M059J (cell line): ENCODE data around the gene TSPYL1. TPM values are rescaled to one million over a fixed set of nuclear protein-coding genes. Genes with fewer than 3 reads are reported as not detected.
A peak's percentile ranks its signal among the peaks of the same experiment; 100 is the strongest.

Source experiments
- DNase-seq: peaks from one replicate; pipeline ENCODE4 v3.0.0-alpha.2; 2012; ENCODE audit warnings: low read depth
- total RNA-seq: library from RNA; depleted of rRNA; stranded (reverse); fragments of >200 nt; shearing (Covaris generic); gene quantifications from 2 replicates; pipeline ENCODE4 v1.2.3, GENCODE V29; 2014

The TSPYL1 gene
- total RNA-seq, 1 experiment from 2014 or later: 42.3 TPM

DNA sequence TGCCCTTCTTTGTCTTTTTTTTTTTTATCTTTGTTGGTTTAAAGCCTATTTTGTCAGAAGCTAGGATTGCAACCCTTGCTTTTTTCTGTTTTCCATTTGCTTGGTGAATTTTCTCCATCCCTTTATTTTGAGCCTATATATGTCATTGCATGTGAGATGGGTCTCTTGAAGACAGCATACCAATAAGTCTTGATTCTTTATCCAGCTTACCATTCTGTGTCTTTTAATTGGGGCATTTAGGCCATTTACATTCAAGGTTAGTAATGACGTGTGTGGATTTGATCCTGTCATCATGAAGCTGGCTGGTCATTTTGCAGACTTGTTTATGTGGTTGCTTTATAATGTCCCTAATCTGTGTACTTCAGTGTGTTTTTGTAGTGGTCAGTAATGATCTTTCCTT, 16.4 kb downstream of the TSPYL1 start:
- DNase-seq: no peak

DNA sequence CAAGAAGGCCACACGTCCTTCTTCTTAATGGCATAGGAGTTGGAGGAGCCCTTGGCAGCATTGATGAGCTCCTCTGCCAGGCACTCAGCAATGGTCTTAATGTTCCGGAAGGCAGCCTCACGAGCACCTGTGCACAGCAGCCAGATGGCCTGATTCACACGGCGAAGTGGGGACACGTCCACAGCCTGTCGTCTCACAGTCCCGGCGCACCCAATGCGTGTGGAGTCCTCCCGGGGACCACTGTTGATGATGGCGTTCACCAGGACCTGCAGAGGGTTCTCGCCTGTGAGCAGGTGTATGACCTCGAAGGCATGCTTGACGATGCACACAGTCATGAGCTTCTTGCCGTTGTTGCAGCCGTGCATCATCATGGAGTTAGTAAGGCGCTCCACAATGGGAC, 21.2 kb downstream of the TSPYL1 start:
- DNase-seq: no peak

- DNase-seq: no peak
Measured at GRCh38 chr6:116256694-116257093, 23.0 kb downstream of the TSPYL1 start.

GRCh38 chr6:116255246-116255800, 24.4 kb downstream of the TSPYL1 start:
- no peak for DNase-seq

DNA sequence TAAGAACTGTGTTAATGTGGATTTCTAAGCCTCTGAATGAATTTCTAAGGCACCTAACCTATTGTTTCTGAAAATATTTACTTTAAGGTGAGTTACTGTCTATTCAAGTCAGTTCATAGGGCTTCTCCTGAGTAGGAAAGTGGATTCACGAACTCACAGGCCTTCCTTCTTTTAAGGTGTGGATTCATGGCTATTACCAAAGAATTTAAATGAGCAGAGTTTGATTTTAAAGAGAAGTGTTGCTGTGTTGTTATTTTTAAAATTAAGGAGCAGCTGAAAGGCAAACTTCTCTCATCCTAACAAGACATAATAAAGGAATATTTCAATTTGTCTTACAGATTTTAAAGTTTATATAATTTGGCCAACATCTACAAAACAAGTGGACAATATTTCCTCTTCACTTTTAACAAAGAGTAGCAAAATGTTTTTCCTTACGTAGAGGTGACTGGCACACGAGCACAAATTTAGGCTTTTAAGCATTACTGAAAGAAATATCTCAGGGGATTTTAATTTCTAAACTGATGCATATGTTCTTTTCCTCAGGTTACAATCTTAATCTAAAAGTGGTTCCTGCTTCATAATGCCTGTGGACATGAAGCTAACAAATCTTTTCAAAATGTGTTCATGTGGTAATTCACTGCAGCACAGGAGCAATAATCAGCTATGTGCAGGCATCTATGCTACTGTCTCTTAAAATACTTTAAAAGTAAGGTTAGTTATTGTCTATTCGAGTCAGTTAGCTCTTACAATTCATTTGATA, 25.3 kb downstream of the TSPYL1 start:
- no peak for DNase-seq

DNA sequence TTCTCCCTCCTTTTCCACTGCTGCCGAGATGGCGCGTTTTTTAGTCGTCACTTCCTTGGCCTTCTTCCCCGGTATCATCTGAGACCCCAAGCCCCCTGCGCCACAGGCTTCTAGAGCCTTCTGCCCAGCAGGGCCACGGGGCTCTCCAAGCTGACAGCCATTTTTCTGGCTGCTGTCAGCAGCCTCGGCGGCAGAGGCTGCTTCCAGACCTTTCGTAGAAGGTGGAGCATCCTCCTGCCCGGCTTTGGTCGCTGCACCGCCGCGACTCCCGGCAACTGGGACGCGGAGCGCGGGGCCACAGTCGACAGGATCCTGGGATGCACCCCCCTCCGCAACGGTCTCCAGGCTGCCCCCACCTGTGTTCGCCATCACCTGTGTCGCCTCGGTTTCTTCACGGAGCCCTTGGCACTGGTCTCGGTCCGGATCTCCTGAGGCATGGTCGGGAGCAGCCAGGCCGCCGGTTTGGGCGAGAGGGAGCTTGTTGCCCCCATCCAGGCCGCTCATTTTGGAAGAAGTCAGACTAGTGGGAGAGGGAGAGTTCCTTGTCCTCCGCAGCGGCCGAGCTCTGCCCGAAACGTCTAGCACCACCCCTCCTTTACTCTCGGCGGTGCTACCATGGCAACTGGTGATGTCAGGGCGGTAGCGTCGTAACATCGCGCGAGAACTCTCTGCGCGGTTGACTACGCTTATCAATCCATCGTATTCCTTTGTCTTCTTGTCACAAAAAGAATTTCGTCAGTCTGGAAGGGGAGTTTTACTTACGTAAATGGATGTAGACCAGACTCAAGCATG, 26.0 kb downstream of the TSPYL1 start, which contains the start of gene TSPYL4:
TSS of gene TSPYL4 (minus strand) at position 571 of the 792 bp plus-strand sequence. CDS start at position 504, 67 bp downstream.
- DNase-seq: peak; percentile 93

GRCh38 chr6:116253188-116253504, 26.6 kb downstream of the TSPYL1 start:
- no peak for DNase-seq

DNA sequence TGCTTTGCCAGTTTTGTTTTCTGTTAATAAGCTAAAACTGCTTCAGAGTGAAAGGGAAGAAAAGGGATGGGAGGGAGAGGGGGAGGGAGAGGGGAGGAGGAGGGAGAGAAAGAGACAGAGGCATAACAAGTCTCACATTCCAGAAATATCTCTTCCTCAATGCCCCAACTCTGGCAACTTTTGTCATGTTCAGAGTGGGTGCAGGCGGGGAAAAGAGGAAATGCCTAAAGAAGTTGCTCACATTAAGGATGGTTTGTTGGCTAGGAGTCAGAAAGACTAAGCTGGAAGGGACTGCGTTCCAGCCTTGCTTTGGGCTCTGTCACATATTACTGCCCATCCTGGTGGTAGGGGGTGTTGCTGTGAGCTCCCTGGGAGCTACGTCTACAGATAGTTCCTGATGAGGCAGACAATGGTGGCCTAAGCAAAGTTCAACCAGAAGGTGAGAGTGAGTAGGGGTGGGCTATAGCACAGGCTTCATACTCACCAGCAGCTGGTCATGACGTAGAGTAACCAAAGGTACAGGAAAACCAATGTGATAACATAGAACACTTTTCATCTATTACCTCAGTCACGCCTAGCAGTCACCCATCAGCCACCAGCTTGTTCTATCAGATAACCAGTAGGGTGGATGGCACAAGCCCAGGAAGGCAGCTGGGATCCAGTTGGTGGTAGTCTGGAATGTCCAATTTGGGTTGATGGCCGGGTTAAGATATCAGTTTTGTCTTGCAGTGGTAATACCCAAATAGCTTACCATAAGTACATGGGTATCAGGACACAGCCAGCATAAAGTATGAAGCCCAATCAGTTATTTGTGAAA, 28.0 kb downstream of the TSPYL1 start:
- DNase-seq: peak; percentile 59

DNA sequence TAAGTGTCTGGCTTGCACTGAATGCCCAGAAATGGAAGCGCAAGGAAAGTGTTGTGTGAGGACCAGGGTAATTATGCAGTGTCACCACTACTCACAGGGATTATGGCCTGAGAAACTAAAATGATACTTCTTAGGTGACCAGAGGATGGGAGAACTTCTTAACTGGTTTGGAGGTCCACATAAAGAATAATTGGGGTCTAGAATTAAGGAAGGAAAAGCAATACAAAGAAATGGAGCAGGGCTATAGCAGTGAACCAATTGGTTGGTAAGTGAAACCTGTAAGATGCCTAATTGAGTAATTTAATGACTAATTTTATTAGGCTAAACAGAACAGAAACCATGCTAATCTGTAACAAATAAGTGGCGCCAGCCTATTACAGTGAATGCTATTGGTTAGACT, 31.2 kb downstream of the TSPYL1 start:
- DNase-seq: no peak

DNA sequence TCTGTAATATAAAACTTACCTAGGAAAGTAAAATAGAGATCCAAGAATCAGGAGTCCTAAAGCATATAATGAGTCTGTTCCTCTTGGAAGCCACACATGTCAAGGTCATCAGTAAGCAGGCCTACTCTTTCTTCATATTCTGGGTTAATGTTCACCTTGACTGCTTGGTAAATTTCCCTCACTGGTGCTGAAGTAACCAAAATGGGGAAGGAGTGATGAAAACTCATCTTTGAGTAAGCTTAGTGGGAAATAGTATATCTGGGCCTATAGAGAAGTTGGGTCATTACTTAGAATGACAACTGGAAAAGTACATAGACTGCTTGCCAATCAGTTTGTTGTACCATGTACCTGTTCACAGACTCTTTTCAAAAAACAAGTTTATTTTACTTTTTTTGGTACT, 32.4 kb downstream of the TSPYL1 start:
- DNase-seq: no peak

GRCh38 chr6:116246089-116246488, 33.6 kb downstream of the TSPYL1 start:
- DNase-seq: peak; percentile 44

DNA sequence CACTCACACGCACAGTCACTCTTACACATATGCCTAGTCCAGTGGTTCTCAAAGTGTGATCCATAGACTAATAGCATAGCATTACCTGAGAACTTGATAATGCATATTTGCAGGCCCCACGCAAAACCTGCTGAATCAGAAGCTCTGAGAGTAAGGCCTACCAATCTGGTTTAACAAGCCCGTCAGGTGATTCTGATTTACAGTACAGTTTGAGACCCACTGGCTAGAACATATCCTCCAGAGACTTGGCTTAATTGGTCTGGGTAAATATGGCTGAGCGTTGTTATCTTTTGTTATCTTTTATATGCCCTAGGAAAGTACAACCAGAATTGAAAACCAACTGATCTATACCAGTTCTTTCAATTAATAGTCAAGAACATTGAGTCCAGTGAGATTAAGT, 35.4 kb downstream of the TSPYL1 start:
- DNase-seq: no peak

DNA sequence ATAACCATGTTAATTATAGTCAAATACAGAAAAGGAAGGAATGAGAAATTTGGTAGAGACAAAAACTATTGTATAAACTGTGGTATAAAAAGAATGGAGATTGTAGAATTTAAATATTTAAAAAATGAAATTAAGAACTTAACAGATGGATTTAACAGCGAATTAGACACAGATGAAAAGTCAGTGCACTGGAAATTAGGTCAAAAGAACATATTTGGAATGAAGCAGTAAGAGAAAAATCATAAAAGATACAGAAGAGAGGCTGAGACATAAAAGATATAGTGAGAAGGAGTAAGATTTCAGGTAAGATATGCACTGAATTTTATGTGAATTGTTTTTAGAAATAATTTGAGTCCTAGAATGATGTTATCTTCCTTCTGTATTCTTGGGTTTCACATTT, 39.9 kb downstream of the TSPYL1 start:
- no peak for DNase-seq

GRCh38 chr6:116239256-116239655, 40.5 kb downstream of the TSPYL1 start:
- DNase-seq: no peak

DNA sequence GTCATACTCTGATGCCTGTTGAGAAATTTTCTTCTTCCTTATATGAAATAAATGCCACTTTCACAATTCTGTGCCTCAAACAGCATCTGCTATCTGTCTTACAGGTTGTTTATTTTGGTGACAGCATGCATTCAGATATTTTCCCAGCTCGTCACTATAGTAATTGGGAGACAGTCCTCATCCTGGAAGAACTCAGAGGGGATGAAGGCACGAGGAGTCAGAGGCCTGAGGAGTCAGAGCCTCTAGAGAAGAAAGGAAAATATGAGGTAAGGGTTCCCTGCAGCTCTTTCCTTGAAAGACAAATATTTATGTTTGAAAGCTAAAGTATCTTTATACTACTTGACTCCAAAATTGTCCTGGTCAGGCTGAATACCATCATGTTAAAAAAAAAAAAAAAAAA, 41.6 kb downstream of the TSPYL1 start:
- no peak for DNase-seq

DNA sequence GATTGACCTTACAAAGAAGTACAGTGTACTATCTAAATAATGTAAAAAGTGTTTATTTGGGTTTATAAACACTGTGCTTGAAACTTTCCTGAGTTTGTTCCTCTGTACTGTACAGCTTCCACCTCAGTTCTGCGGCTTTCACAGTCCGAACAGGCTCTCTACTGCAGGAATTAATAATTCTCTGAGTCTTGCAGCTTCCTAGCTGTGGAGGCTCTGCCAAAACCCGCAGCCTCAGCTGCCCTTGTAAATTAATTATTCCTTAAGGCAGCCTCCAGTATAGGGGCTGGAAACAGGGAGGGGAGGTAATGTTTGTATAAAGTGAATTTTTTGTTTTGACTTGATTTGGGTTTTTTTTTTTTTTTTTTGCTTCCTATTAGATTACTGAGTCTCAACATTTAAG, 45.0 kb downstream of the TSPYL1 start:
- DNase-seq: no peak

DNA sequence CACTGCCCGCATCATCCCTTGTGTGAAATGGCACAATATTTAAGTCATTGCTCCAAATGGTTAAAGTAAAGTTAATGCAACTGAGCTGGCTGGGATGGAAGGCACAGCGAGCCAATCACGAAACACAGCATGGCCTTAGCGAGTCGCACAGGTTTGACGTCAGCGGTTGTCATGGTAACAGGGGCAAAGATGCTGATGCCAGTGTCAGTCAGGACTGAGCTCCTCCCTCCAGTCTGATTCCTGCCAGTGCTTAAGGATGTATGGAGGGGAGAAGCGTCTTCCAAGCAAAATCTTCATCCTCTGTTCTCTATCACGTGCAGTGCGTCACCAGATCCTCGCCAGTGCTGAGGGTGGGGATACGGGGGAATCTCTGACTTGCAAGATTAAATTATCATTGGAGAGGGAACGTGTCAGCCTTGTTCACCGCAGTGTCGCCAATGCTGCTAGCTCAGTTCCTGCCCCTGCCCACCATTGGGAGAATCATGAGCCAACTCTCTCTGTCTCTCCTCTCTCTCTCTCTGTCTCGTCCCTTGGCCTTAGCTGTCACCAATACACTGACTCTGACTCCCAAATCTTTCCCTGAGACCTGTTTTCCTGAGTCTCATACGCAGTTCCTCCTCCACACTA, 50.3 kb downstream of the TSPYL1 start:
- peak; percentile 81 for DNase-seq
